ENCODE data around the gene EHMT2.
A peak's percentile ranks its signal among the peaks of the same experiment; 100 is the strongest.

The EHMT2 gene

DNA sequence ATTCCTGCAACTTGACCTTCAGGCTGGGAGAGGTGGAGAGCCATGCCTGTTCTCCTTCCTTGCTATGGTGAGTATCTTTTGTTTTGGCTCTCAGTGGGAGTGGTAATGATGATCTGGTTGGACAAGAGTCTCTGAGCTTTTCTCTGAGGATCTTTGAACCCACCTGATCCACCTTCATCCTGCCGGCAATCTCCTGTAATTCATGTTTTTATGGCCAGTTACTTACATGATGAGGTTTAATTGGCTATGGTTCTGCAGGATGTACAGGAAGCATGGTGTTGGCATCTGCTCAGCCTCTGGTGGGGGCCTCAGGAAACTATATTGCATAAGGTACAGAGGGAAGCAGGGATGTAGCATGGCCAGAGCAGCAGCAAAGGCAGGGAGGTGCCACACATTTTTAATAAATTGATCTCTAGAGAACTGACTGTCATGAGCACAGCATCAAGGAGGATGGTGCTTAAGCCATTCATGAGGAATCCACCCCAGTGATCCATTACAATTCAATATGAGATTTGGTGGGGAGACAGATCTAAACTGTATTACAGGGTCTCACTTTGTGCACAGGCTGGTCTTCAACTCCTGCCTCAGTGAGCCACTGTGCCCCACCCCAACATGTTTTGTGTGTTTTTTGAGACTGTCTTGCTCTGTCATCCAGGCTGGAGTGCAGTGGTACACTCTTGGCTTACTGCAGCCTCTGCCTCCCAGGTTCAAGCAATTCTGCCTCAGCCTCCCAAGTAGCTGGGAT is 60.0 kb downstream of the EHMT2 start:
- DNase-seq, result no peak

DNA sequence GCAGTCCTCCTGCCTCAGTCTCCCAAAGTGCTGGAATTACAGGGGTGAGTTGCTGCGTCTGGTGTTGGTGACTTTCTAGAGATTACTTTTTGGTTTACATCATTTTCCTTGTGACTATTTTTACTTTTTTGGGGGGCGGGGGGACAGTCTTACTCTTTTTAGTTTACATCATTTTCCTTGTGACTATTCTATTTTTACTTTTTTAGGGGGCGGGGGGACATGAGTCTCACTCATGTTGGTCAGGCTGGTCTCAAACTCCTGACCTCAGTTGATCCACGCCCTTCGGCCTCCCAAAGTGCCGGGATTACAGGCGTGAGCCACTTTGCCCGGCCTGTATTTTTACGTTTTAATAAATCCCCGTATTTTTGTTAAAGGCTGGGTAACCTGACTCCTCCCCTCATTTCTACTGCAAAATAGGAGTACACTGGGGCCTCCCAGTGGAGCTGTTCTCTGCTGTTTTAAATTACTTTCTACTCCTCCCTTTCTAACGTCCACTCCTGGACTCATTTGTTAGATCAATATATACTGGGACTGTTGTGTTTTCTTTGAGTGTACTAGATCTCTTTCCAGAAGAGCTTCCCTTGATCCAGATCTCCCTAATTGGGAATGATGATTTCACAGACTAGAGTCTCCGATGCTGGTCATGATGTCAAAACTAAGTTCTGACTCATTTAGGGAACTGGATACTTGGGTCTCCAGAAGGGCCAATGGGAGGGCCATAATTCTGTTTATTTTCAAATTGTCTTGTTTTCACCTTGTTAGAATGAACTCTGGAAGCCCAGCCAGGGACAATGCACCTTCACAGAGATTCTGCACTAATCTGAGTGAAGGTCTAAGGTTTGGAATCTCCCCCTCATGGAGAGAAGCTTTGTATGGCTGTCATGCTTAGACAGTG is 60.8 kb downstream of the EHMT2 start:
- DNase-seq, result peak; percentile 42

DNA sequence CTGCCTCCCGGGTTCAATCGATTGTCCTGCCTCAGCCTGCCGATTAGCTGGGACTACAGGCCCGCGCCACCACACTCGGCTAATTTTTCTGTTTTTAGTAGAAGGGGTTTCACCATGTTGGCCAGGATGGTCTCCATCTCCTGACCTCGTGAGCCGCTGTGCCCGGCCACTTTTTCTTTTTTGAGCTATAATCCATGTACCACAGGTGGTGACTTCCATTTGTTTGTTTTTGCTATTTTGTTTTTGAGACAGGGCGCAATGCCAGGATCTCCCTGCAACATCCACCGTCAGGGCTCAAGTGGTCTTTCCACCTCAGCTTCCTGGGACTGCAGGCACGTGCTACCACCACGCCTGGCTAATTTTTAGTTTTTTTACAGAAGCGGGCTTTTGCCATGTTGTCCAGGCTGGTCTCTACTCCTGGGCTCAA is 61.4 kb downstream of the EHMT2 start:
- DNase-seq, result peak; percentile 22

DNA sequence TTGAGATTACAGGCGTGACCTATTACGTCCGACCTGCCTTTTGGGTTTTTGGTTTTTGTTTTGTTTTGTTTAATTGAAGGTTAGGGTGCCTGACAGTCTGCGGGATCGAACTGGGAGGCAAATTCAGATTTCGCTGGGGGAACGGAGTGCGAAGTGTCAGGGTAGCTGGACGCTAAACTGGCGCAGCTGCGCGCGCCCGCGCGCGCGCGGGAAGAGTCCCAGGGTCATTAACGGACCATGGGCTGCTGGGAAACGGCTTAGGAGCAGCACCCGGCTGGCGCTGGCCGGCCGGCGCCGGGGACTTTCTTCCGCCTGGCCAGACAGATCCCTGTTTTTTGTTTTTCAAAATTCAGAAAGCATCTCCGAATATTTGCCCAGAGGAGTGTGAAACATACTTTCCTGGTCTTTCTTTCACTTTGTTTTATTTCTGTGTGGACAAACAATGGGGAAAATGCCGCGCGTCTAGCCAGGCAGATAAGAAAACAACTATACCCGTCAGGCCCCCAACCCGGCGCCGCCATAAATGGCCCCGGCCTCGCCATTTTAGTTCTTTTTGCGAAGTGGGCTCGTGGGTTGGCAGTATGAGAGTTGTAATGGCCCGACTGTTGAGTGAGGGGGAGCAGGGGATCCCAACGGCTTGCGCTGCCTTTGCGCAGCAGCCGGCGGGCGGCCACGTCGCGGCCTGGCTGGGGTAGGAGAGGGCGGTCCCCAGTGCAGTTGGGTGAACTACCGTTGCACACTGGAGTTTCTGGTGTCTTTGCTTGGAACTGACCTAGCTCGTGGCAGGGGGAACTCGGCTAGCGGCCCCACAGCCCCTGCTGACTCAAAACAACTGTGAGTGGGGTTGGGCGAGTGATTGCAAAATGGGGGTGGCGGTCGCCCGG is 62.9 kb downstream of the EHMT2 start:
- peak; percentile 87 for DNase-seq

DNA sequence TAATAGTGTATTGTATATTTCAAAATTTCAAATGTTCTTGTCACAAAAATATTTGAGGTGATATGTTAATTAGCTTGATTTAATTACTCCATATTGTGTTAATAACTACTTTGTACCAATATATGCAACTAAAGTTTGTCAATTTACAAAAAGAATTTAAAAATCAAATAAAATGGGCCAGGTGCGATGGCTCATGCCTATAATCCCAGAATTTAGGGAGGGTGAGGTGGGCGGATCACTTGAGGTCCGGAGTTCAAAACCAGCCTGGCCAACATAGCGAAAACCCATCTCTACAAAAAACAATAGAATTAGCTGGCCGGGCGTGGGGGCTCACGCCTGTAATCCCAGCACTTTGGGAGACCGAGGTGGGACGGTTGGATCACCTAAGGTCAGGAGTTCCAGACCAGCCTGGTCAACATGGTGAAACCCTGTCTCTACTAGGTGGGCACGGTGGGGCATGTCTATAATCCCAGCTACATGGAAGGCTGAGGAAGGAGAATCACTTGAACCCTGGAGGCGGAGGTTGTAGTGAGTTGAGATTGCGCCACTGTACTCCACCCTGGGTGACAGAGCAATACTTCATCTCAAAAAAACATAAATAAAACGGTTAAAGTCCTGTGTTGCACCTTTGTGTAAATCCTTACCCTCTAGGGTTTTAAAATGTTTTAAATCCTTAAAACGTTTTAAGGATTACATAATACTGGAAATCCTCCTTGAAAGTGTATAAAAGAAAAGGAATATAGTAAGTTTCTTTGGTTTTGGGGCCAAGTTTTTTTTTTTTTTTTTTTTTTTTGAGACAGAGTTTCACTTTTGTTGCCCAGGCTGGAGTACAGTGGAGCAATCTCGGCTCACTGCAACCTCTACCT is 65.9 kb downstream of the EHMT2 start:
- DNase-seq, result no peak

DNA sequence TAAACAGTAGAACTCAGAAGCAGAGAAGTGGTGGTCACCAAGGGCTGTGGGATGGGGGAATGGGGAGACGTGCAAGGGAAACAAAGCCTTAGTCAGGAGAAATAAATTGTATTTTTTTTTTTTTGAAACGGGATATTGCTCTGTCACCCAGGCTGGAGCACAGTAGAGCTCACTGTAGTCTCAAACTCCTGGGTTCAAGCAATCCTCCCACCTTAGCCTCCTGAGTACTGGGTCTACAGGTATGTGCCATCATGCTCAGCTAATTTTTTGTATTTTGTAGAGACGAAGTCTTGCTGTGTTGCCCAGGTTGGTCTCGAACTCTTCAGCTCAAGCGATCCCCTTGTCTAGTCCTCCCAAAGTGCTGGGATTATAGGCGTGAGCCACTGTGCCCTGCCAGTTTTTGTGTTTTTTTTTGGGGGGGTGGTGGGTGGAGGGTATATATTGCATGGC is 66.6 kb downstream of the EHMT2 start:
- no peak for DNase-seq
